Measurements from ENCODE around the gene PITHD1. TPM values are rescaled to one million over a fixed set of nuclear protein-coding genes. Genes with fewer than 3 reads are reported as not detected.

The PITHD1 gene
- total RNA-seq, 4 donors from 2014 or later = 43.6 to 66.6 (median 56.0) TPM

GRCh38 chr1:23742670-23743286 lies 35.4 kb upstream of the PITHD1 start:
- Histone ChIP-seq H3K9me3 (no peaks in the 10 kb centered on the region), H3K27me3 (no peaks in the 10 kb centered on the region), H3K4me3 (peak overlapping the region; percentile 83 to 96 (median 96)), H3K36me3 (peaks cover 0 to 8% (median 0%) of the 10 kb centered on the region in 4 donors), H3K4me1 (peaks cover 21 to 44% (median 39%) of the 10 kb centered on the region in 4 donors), H3K27ac (replicated peaks in 1 of 4) (peak overlapping the region; percentile 92 to 95 (median 95))
- TF ChIP-seq CTCF (IDR thresholded peaks at IDR 0.05) = no peak
- no peak for TF ChIP-seq POLR2A (IDR thresholded peaks at IDR 0.05; ENCODE audit: low read depth)
- no peak for TF ChIP-seq POLR2AphosphoS5 (IDR thresholded peaks at IDR 0.05)
- TF ChIP-seq EP300 (IDR thresholded peaks at IDR 0.05) = no peak
- WGBS = 20% methylated on average over 11 of the region's 28 CpGs
- DNase-seq (ENCODE audit: extremely low spot score) = no peak
- intact Hi-C loops (cut with DNase I) = loop anchor here (5.0 kb wide), 1 partner anchor 50 kb away; the partner anchor contains the start of gene RPL11

- TF ChIP-seq EP300 (IDR thresholded peaks at IDR 0.05) (no peak), CTCF (IDR thresholded peaks at IDR 0.05) (no peak), POLR2AphosphoS5 (IDR thresholded peaks at IDR 0.05) (peak; percentile 75 to 82), POLR2A (IDR thresholded peaks at IDR 0.05; ENCODE audit: low read depth) (peak; percentile 43)
- 0% methylated on average over 1 of the region's 119 CpGs for WGBS
- intact Hi-C loops (cut with DNase I) = loop anchor here (5.0 kb wide), 1 partner anchor 51 kb away; the partner anchor contains the start of gene RPL11
- Histone ChIP-seq H3K4me3 (peak within 1 kb of the TSS; percentile 83 to 96 (median 96)), H3K27ac (replicated peaks in 1 of 4) (peak within 1 kb of the TSS; percentile 92 to 95 (median 95)), H3K36me3 (peaks cover 0 to 8% (median under 1%) of the 10 kb centered on the region in 4 donors), H3K9me3 (no peaks in the 10 kb centered on the region), H3K4me1 (peaks cover 23 to 51% (median 47%) of the 10 kb centered on the region in 4 donors), H3K27me3 (no peaks in the 10 kb centered on the region)
- no peak for DNase-seq (ENCODE audit: extremely low spot score)
Observed at GRCh38 chr1:23743287-23744152, 34.7 kb upstream of the PITHD1 start, which contains the start of gene ELOA. ELOA (plus strand) TSS chr1:23743471; CDS start chr1:23743504, 33 bp downstream.

- 64% methylated on average over 1 of the region's 1 CpG for WGBS
- no peak for DNase-seq (ENCODE audit: extremely low spot score)
- H3K27me3 ChIP-seq = no peaks in the 10 kb centered on the region
- H3K36me3 ChIP-seq = peaks cover 0 to 19% (median 11%) of the 10 kb centered on the region in 4 donors
- no peaks in the 10 kb centered on the region for H3K9me3 ChIP-seq
- no peak for TF ChIP-seq POLR2A (IDR thresholded peaks at IDR 0.05; ENCODE audit: low read depth)
- TF ChIP-seq CTCF (IDR thresholded peaks at IDR 0.05) = peak in 1 of 3 experiments; percentile 23
- H3K27ac ChIP-seq (replicated peaks in 1 of 4) = no peak overlapping the region
- intact Hi-C loops (cut with DNase I) = no loop called here
- no peak overlapping the region for H3K4me3 ChIP-seq
- peaks cover 23 to 54% (median 50%) of the 10 kb centered on the region in 4 donors for H3K4me1 ChIP-seq
Observed at GRCh38 chr1:23745515-23745914, 32.7 kb upstream of the PITHD1 start.

- peaks cover 24 to 44% (median 36%) of the 10 kb centered on the region in 4 donors for H3K36me3 ChIP-seq
- H3K9me3 ChIP-seq = no peaks in the 10 kb centered on the region
- intact Hi-C loops (cut with DNase I) = no loop called here
Observed at GRCh38 chr1:23748016-23748415, 30.2 kb upstream of the PITHD1 start.

More at GRCh38 chr1:23748016-23748415, 30.2 kb upstream of the PITHD1 start:
- Histone ChIP-seq H3K27ac (replicated peaks in 1 of 4) (no peak overlapping the region), H3K4me3 (no peak overlapping the region), H3K4me1 (peaks cover 20 to 48% (median 44%) of the 10 kb centered on the region in 4 donors), H3K27me3 (no peaks in the 10 kb centered on the region)
- TF ChIP-seq POLR2A (IDR thresholded peaks at IDR 0.05; ENCODE audit: low read depth) = no peak
- no peak for TF ChIP-seq EP300 (IDR thresholded peaks at IDR 0.05)
- WGBS = 82% methylated on average over 3 of the region's 3 CpGs
- DNase-seq (ENCODE audit: extremely low spot score) = no peak

Measured in esophagus muscularis mucosa (tissue), 4 donors.